ENCODE results near the gene HPCAL1.
A peak's percentile ranks its signal among the peaks of the same experiment; 100 is the strongest.
"Not testable (repeated sequence)": the region's sequence is repeated elsewhere in the genome, so short reads cannot be mapped to it uniquely, and the experiment has no call there.

HPCAL1 gene

DNA sequence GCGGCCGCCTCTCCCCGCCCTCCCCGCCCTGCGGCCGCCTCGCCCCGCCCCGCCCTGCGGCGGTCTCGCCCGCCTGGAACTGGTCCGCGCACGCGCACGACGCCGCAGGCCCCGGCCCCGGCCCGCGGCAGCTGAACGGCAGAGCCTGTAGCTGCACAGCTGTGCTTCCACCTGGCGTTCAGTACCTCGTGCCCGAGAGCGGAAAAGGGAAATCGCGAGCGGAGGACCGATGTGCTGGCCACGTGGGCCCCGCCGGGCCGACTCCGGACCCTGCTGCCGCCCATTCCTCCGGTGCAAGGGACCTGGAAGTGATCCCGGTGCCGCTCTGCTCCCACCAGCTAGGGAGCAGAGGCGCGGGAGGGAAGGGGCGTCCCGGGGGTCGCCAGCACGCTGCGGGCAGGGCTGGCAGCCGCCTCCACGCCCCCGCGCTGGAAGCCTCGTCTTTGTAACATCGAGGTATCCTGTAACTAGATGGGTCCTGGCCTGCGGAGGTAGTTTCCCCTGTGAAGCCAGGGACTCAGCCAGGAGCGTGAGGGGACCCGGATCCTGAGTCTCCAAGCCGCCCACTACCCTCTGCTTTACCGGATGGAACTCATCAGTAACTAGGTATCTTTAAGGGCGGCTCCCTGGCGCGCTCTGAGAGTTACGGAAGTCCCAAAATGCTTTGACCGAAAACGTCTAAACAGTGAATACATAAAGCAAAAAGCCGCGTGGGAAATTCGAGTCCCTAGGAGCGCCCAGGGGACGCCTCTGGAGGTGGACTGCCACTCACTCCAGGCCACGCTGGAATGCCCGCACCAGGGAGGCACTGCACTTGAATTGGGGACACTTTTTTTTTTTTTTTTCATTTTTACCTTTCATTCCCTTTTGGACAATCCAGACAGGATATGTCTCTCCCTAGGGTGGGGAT, 146.1 kb downstream of the HPCAL1 start:
- peak; percentile 96 for DNase-seq

- DNase-seq, result no peak
Observed at GRCh38 chr2:10449486-10449831, 146.8 kb downstream of the HPCAL1 start.

DNA sequence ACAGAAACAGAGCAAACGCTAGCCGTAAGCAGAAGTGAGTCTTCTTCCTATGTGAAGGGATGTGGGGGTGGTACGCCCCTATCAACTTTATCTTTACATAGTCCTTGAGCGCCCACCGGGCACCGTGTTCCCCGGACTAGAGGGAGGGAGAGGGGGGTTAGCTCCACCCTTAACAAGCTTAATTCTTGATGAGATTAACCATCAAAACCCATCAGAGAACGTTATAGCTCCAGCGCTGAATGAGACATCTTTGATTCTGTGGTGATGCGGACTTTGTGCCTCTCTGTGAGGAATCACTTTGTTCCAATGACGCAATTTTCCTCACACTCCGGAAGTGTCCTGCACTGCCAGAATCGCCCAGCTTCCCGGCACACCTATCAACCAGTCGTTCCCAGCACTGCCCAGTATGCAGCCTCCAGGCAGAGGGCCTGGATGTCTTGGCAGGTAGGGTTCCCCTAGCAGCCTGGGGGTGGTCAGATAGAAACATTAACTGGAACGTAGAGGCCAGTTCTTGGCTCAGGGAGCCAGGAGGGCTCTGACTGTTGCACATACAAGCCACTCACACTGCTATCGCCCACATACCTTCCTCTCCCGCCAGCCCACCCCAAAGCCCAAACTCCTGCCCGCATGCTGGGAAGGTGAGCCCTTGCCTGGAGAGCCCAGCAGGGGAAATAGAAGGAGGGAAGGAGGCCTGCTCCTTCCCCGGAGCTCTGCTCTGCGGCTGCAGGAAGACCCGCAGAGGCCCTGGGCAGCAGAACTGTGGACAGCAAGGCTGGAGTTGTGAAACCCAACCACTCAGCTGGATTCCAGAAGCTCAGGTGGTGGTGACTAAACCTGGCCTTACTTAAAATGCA, 147.4 kb downstream of the HPCAL1 start:
- no peak for DNase-seq

GRCh38 chr2:10451819-10452218, 149.1 kb downstream of the HPCAL1 start:
- no peak for DNase-seq

- DNase-seq, result no peak
Observed at GRCh38 chr2:10452312-10452711, 149.6 kb downstream of the HPCAL1 start.

DNA sequence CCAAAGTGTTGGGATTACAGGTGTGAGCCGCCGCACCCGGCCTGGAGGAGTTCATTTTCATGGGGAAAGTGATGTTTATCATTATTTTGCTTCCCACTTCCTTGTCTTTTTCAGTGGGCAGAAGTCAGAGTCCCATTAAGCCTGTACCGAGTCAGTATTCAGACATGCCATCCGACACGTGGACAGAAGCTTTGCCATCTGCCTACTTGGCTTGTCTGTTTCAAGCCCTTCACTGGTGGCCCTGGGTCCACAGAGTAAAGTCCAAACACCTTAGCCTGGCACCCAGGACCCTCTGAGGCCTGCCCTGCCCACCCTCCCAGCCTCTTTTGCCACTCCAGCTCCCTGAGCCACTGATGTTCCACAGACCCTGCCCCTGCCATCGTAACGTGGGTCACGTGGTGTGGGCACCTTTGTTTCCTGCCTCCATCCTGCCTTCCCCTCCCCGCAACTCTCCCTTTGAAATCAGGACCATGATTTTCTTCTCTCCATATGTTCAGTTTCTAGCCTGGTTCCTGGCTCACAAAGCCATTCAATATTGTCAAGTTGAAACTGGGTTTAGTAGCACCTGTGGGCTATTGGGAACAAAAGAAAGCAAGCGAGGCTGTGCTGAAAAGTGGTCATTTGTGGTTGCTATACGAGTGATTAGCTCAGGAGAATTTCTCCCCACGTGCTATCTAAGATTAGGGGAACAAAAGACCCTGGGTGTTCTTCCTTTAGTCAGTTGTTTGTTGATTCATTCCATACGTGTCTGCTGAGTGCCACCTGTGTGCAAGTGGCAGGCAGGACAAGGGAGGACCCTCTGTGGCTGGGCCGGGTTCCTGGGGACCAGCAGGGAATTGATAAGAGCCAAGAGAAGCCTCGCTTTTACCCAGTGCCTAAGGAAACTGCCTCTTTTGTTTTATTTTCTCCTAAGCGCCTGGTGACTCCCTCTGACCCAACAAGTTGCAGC, 150.5 kb downstream of the HPCAL1 start:
- no peak for DNase-seq

- no peak for DNase-seq
Observed at GRCh38 chr2:10453905-10454298, 151.2 kb downstream of the HPCAL1 start.

GRCh38 chr2:10454505-10454904, 151.8 kb downstream of the HPCAL1 start:
- no peak for DNase-seq

GRCh38 chr2:10457195-10457594, 154.5 kb downstream of the HPCAL1 start:
- DNase-seq, result not testable (repeated sequence)

- DNase-seq, result no peak
Observed at GRCh38 chr2:10457846-10458598, 155.3 kb downstream of the HPCAL1 start.

DNA sequence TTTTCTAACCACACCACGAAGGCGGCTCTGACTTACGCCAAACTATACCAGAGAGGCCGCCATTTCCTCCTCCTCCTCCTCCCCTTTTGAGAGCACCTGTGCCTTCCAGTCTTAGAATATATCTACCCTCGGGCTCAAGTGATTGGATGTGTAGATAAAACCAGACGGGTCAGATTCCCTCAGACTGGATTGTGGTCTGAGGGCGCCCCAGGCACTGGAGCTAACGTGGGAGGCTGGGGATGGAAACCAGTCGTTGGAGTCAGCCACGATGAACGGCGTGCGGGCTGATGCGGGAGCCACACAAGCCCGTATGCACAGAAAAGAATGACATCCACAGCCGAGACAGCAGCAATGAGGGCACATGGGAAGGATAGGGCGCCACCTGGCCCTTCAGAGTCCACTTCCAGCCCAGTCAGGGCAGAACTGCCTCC, 157.7 kb downstream of the HPCAL1 start:
- DNase-seq, result no peak

GRCh38 chr2:10462178-10463083, 159.7 kb downstream of the HPCAL1 start:
- DNase-seq, result no peak

GRCh38 chr2:10465910-10466309, 163.2 kb downstream of the HPCAL1 start:
- DNase-seq, result no peak

- no peak for DNase-seq
Observed at GRCh38 chr2:10466801-10467200, 164.1 kb downstream of the HPCAL1 start.

GRCh38 chr2:10467401-10467800, 164.7 kb downstream of the HPCAL1 start:
- DNase-seq, result no peak

DNA sequence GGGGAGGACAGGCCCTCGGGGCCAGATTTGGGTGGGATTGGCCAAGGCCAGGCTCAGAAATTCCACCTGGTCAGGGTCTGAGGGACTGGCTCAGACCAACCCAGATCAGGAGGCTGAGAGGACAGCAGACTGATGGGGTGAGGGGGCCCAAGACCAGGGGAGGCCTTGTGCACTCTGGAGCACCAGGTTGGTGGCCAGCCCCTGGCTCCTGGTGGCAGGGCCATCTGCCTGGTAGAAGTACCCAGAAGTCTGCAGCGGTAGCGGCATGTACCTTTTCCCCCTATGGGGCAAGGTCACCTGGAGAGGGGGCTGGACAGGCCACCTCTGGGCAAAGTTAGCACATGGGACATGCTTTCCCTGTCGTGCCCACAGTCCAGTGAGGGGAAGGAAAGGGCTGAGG, 166.6 kb downstream of the HPCAL1 start:
- DNase-seq, result no peak

- no peak for DNase-seq
Observed at GRCh38 chr2:10469955-10470608, 167.4 kb downstream of the HPCAL1 start.

- no peak for DNase-seq
Observed at GRCh38 chr2:10471046-10471571, 168.4 kb downstream of the HPCAL1 start.

DNA sequence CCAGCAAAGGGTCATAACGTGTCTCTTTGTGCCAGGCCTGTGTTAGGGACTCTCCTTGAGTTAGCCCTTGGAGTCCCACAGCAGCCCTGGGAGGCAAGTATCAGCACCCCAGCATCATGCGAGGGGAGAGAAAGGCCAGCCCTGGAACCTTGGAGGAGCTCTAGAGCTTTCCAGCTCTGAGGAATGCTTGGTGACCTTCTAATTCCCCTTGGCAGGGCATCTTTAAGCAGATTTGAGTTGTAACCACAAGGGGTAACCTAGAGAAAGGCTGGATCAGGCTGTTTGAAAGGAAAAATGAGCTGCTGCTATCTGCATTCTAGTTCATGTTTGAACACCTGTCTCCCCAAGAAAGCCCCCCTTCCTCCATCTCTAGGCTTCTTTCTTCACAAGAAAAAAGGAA, 169.3 kb downstream of the HPCAL1 start:
- no peak for DNase-seq

GRCh38 chr2:10473121-10473756, 170.5 kb downstream of the HPCAL1 start:
- no peak for DNase-seq
